Kidney (tissue), 22 donors: ENCODE results near the gene INPP5A. TPM values are rescaled to one million over a fixed set of nuclear protein-coding genes. Genes with fewer than 3 reads are reported as not detected.
A peak's percentile ranks its signal among the peaks of the same experiment; 100 is the strongest.

Source experiments
- DNase-seq, 5 donors: peaks; one replicate each; pipeline ENCODE4 v3.0.0-alpha.2; 2013 to 2020
- FAIRE-seq: peaks from 2 replicates; lab custom pipeline; 2012; peaks lifted over from hg19 to GRCh38; lab: Jason Lieb, UNC
- H3K27ac ChIP-seq, 2 donors: one replicate each; pipeline ENCODE4 v1.7.0; 2013; ENCODE audit warnings: low read depth in 2 of 2, low read length in 2 of 2, inconsistent platforms in 1 of 2
- H3K27me3 ChIP-seq: one replicate; pipeline ENCODE4 v1.7.1; 2013; ENCODE audit warnings: low read length, inconsistent platforms; ENCODE audit not compliant: control insufficient read depth, insufficient read depth
- H3K36me3 ChIP-seq, 3 donors: one replicate each; pipeline versions ENCODE4 v1.7.0 to v1.7.1; 2013; ENCODE audit warnings: low read length in 3 of 3, control low read depth in 1 of 3, inconsistent platforms in 1 of 3; ENCODE audit not compliant: insufficient read depth in 3 of 3, control insufficient read depth in 2 of 3
- H3K4me1 ChIP-seq, 3 donors: one replicate each; pipeline versions ENCODE4 v1.7.0 to v1.7.1; 2013; ENCODE audit warnings: low read length in 3 of 3, inconsistent platforms in 1 of 3, low read depth in 1 of 3; ENCODE audit not compliant: control insufficient read depth in 2 of 3, insufficient read depth in 2 of 3
- H3K4me3 ChIP-seq, 3 donors: one replicate each; pipeline versions ENCODE4 v1.7.0 to v1.8.1; 2013; ENCODE audit warnings: low read length in 3 of 3, control low read depth in 1 of 3, inconsistent platforms in 1 of 3
- H3K9ac ChIP-seq, 3 donors: one replicate each; pipeline versions ENCODE4 v1.7.0 to v1.7.1; 2013; ENCODE audit warnings: low read length in 3 of 3, control low read depth in 1 of 3, inconsistent platforms in 1 of 3
- H3K9me3 ChIP-seq, 3 donors: one replicate each; pipeline versions ENCODE4 v1.7.0 to v1.7.1; 2013; ENCODE audit warnings: low read length in 3 of 3, control low read depth in 1 of 3, inconsistent platforms in 1 of 3; ENCODE audit not compliant: control insufficient read depth in 2 of 3, insufficient read depth in 1 of 3
- intact Hi-C: fragments of 100-400 bp; cut with DNase I; formaldehyde crosslinking; loops from one replicate; pipeline ENCODE4 v1.11.1; 2022
- long read RNA-seq, 10 donors: library from polyadenylated mRNA in 1 of 10; unstranded in 1 of 10; transcript quantifications; one replicate each; pipeline ENCODE4 v2.0.0 and lab custom pipeline, GENCODE V29; 2021 to 2026
- polyA plus RNA-seq: library from polyadenylated mRNA; stranded (reverse); fragments of 350-450 nt; fragmentation: Illumina TruSeq; extraction: RNeasy Lipid Tissue Mini Kit (QIAGEN cat#74804); gene quantifications from one replicate; pipeline ENCODE4 v1.2.3, GENCODE V29; 2014; ENCODE audit warnings: low read depth, low replicate concordance; ENCODE audit not compliant: insufficient read depth
- total RNA-seq: library from RNA; stranded (reverse); fragmentation: NEBNext Ultra II Directional; extraction: Animal tissue kit (Norgen Biotek cat#: 25700); gene quantifications from one replicate; pipeline ENCODE4 v1.2.1, GENCODE V29; 2021
- TF ChIP-seq, protein P1 (sequence below): IDR thresholded peaks from 3 replicates; pipeline ENCODE4 v1.5.1; 2012; ENCODE audit warnings: mild to moderate bottlenecking, moderate library complexity, borderline replicate concordance; ENCODE audit not compliant: insufficient read depth; ENCODE audit errors: extremely low read depth
- donor health status: control.
- donor health status: control.
- donor health status: control.
- donor health status: control.
- donor health status: control.
- donor health status: DM: yes; HTN: yes; CAD: no.
- donor health status: Normal renal cell carcinoma (clear cell type).

Gene INPP5A, protein sequence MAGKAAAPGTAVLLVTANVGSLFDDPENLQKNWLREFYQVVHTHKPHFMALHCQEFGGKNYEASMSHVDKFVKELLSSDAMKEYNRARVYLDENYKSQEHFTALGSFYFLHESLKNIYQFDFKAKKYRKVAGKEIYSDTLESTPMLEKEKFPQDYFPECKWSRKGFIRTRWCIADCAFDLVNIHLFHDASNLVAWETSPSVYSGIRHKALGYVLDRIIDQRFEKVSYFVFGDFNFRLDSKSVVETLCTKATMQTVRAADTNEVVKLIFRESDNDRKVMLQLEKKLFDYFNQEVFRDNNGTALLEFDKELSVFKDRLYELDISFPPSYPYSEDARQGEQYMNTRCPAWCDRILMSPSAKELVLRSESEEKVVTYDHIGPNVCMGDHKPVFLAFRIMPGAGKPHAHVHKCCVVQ
- total RNA-seq (40.3 TPM), polyA plus RNA-seq (20.8 TPM)
- long read RNA-seq, donor 1, partial matches to known transcripts = 0 of 4 reads
- long read RNA-seq, donor 1, other reads (novel, unspliced or antisense) = 0 of 4 reads
- long read RNA-seq, donor 2, transcript INPP5A-203 (16 exons, 2,967 nt) = major isoform, 5 of 19 reads
- long read RNA-seq, donor 2, partial matches to known transcripts = 14 of 19 reads
- long read RNA-seq, donor 2, other reads (novel, unspliced or antisense) = 0 of 19 reads
- long read RNA-seq, donor 3, transcript INPP5A-203 (16 exons, 2,967 nt) = major isoform, 7 of 12 reads
- long read RNA-seq, donor 3, partial matches to known transcripts = 5 of 12 reads
- long read RNA-seq, donor 3, other reads (novel, unspliced or antisense) = 0 of 12 reads
- long read RNA-seq, donor 4, partial matches to known transcripts = 0 of 4 reads
- long read RNA-seq, donor 4, other reads (novel, unspliced or antisense) = 0 of 4 reads
- long read RNA-seq, donor 5, partial matches to known transcripts = 0 of 1 reads
- long read RNA-seq, donor 5, other reads (novel, unspliced or antisense) = 0 of 1 reads
- long read RNA-seq, donor 6 = 0 reads
- long read RNA-seq, donor 7, transcript INPP5A-203 (16 exons, 2,967 nt) = major isoform, 18 of 41 reads
- long read RNA-seq, donor 7, partial matches to known transcripts = 15 of 41 reads
- long read RNA-seq, donor 7, other reads (novel, unspliced or antisense) = 8 of 41 reads
- long read RNA-seq, donor 8, partial matches to known transcripts = 15 of 18 reads
- long read RNA-seq, donor 8, other reads (novel, unspliced or antisense) = 0 of 18 reads
- long read RNA-seq, donor 9, partial matches to known transcripts = 0 of 2 reads
- long read RNA-seq, donor 9, other reads (novel, unspliced or antisense) = 0 of 2 reads
- long read RNA-seq, donor 10, partial matches to known transcripts = 40 of 44 reads
- long read RNA-seq, donor 10, other reads (novel, unspliced or antisense) = 0 of 44 reads

GRCh38 chr10:132537684-132538001 is at the start of gene INPP5A:
Gene INPP5A, plus strand, starts transcription at chr10:132537787. Its CDS starts 310 bp downstream, at chr10:132538097.
- Histone ChIP-seq H3K9me3 (no peaks in the 10 kb centered on the region), H3K36me3 (no peaks in the 10 kb centered on the region), H3K4me1 (peaks cover 0 to 42% (median 16%) of the 10 kb centered on the region in 3 donors), H3K27ac (peak within 1 kb of the TSS; percentile 71 to 86), H3K27me3 (no peaks in the 10 kb centered on the region), H3K4me3 (peak within 1 kb of the TSS; percentile 62 to 76 (median 75)), H3K9ac (peak within 1 kb of the TSS in 2 of 3 donors; percentile 77 to 89)
- no peak for DNase-seq
- intact Hi-C loops = no loop called here
- TF ChIP-seq, protein P1, sequence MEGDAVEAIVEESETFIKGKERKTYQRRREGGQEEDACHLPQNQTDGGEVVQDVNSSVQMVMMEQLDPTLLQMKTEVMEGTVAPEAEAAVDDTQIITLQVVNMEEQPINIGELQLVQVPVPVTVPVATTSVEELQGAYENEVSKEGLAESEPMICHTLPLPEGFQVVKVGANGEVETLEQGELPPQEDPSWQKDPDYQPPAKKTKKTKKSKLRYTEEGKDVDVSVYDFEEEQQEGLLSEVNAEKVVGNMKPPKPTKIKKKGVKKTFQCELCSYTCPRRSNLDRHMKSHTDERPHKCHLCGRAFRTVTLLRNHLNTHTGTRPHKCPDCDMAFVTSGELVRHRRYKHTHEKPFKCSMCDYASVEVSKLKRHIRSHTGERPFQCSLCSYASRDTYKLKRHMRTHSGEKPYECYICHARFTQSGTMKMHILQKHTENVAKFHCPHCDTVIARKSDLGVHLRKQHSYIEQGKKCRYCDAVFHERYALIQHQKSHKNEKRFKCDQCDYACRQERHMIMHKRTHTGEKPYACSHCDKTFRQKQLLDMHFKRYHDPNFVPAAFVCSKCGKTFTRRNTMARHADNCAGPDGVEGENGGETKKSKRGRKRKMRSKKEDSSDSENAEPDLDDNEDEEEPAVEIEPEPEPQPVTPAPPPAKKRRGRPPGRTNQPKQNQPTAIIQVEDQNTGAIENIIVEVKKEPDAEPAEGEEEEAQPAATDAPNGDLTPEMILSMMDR = no peak
- FAIRE-seq = no peak

DNA sequence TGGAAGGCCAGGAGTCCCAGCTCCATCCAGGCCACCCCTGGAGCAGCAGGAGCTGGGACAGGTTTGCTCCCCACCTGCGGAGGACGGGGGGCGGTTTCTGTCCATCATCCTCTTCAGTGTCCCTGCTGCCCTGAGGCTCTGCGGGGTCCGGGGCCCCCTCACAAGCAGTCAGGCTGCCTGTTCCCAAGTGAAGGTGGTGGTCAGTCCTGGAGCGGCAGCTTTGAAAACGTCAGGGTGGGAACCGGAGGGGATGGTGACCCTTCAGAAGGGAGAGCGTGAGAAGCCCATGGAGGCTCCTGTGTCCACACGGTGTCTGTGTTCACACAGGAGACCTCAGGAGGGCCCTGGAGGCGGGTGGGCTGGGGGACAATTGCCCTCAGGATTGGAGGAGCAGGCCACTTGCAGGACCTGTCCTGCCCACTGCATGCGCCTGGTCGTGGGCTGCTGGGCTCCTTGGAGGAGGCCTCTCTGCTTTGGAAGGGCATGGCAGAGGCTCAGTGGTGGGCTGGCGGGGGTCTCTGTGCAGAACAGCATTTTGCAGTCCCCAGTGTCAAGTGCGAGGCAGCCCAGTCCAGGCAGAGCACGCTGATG is 49.3 kb upstream of the INPP5A start:
- intact Hi-C loops = no loop called here
- no peaks in the 10 kb centered on the region for H3K9me3 ChIP-seq
- H3K27ac ChIP-seq = no peak overlapping the region
- DNase-seq = peak in 2 of 5 donors; percentile 30 to 69
- H3K9ac ChIP-seq = no peak overlapping the region
- H3K27me3 ChIP-seq = no peaks in the 10 kb centered on the region
- H3K4me3 ChIP-seq = no peak overlapping the region
- FAIRE-seq = no peak
- TF ChIP-seq, protein P1 = no peak
- no peaks in the 10 kb centered on the region for H3K36me3 ChIP-seq
- H3K4me1 ChIP-seq = peaks cover 0 to 2% (median 0%) of the 10 kb centered on the region in 3 donors

DNA sequence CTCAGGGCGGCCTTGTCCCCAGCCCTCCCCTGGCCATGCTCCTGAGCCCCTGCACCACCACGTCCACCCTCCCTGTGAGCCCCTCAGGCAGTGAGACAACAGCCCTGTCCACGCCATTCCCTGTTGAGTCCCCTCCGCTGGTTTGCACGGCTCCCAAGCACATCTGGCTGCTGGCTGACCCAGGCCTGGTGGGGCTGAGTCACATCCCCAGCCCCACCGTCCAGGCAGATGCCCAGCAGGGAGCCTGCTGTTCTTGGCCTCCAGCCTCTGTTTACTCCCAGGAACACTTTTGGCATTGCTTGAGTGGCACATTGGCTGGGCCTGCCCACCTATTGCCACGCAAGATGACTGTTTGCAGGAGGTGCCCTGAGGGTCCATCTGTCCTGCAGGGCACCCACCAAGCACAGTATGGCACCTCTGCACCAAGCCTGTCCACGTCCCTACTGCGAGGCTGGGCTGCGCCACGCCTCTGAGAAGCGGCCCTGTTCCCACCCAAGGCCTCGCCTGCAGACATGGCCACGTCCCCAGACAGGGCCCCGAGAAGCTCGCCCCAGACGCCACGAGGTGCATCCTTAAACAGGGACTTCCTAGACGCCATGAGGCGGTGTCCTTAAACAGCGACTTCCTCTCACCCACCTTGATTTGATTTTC is 48.4 kb upstream of the INPP5A start:
- FAIRE-seq (no peak), DNase-seq (peak in 2 of 5 donors; percentile 30 to 64)
- Histone ChIP-seq H3K27ac (no peak overlapping the region), H3K27me3 (no peaks in the 10 kb centered on the region), H3K36me3 (no peaks in the 10 kb centered on the region), H3K4me3 (no peak overlapping the region), H3K9ac (no peak overlapping the region), H3K4me1 (peaks cover 0 to 2% (median 0%) of the 10 kb centered on the region in 3 donors), H3K9me3 (no peaks in the 10 kb centered on the region)
- intact Hi-C loops = no loop called here
- TF ChIP-seq, protein P1 = no peak
